Spleen (tissue), 11 donors: ENCODE data around the gene SFTPB. TPM values are rescaled to one million over a fixed set of nuclear protein-coding genes. Genes with fewer than 3 reads are reported as not detected.

Experiments used
- DNase-seq: peaks from one replicate; pipeline ENCODE4 v3.0.0-alpha.2; 2020
- H3K27ac ChIP-seq, 8 donors: fragments of 200-600 bp; sonication (generic) in 7 of 8; 1 replicate in 4 of 8; 2 replicates in 4 of 8; pipeline versions ENCODE4 v1.5.0 to v1.8.0; 2016 to 2021; ENCODE audit warnings: inconsistent platforms in 4 of 8, mild to moderate bottlenecking in 4 of 8, moderate library complexity in 1 of 8
- H3K27me3 ChIP-seq, 7 donors: fragments of 200-600 bp; sonication (generic) in 6 of 7; replicated peaks in 1 of 7; 1 replicate in 4 of 7; 2 replicates in 3 of 7; pipeline versions ENCODE4 v1.5.0 to v1.8.0; 2016 to 2021; ENCODE audit warnings: inconsistent platforms in 3 of 7, mild to moderate bottlenecking in 1 of 7
- H3K36me3 ChIP-seq, 6 donors: fragments of 200-600 bp; sonication (generic) in 5 of 6; 1 replicate in 4 of 6; 2 replicates in 2 of 6; pipeline versions ENCODE4 v1.5.0 to v1.8.0; 2016 to 2021; ENCODE audit warnings: inconsistent platforms in 2 of 6
- H3K4me1 ChIP-seq, 6 donors: fragments of 200-600 bp; sonication (generic) in 5 of 6; 1 replicate in 3 of 6; 2 replicates in 3 of 6; pipeline versions ENCODE4 v1.5.0 to v1.8.0; 2016 to 2021; ENCODE audit warnings: inconsistent platforms in 3 of 6
- H3K4me3 ChIP-seq, 8 donors: fragments of 200-600 bp; sonication (generic) in 7 of 8; 1 replicate in 4 of 8; 2 replicates in 4 of 8; pipeline versions ENCODE4 v1.5.0 to v1.8.0; 2016 to 2021; ENCODE audit warnings: inconsistent platforms in 4 of 8, mild to moderate bottlenecking in 4 of 8, moderate library complexity in 2 of 8
- H3K9me3 ChIP-seq, 8 donors: fragments of 200-600 bp; sonication (generic) in 7 of 8; 1 replicate in 4 of 8; 2 replicates in 4 of 8; pipeline versions ENCODE4 v1.5.0 to v1.8.0; 2016 to 2021; ENCODE audit warnings: inconsistent platforms in 4 of 8
- POLR2A ChIP-seq, 3 donors: fragments of 450-650 bp; IDR thresholded peaks; one replicate each; pipeline ENCODE4 v1.5.1; 2017; ENCODE audit warnings: antibody characterized with exemption in 3 of 3, mild to moderate bottlenecking in 1 of 3
- POLR2AphosphoS5 ChIP-seq, 3 donors: sonication (generic); formaldehyde crosslinking; IDR thresholded peaks; one replicate each; pipeline ENCODE4 v1.5.1; 2017; ENCODE audit warnings: antibody characterized with exemption in 3 of 3
- whole genome bisulfite sequencing, 5 donors: extraction: QIAGEN DNeasy Blood & Tissue Kit in 3 of 5; methylation state at CpG; one replicate each; pipeline versions ENCODE4 v1.1.5 to v1.1.7; 2013 to 2018; 5-methylcytosine and 5-hydroxymethylcytosine counted together
- intact Hi-C: fragments of 100-400 bp; cut with DNase I; formaldehyde crosslinking; loops from one replicate; pipeline ENCODE4 v1.15.0; 2023; ENCODE audit warnings: low total_unique reads
- polyA plus RNA-seq, 3 donors: library from polyadenylated mRNA; stranded (reverse); fragments of 200-250 nt; gene quantifications; one replicate each; pipeline ENCODE4 v1.2.1, GENCODE V29; 2013
- total RNA-seq, 7 donors: library from RNA; depleted of rRNA in 3 of 7; stranded (reverse); fragments of >200 nt in 3 of 7; fragmentation: NEBNext Ultra II Directional in 4 of 7; extraction: Animal tissue kit (Norgen Biotek cat#: 25700) in 4 of 7; gene quantifications; one replicate each; pipeline versions ENCODE4 v1.1.0 to v1.2.1, GENCODE V29; 2016 to 2021
- TF ChIP-seq, protein P1 (sequence below), 11 experiments: fragments of 200-600 bp in 7 of 11; fragments of 450-650 bp in 4 of 11; sonication (generic) in 4 of 11; IDR thresholded peaks in 8 of 11; conservative IDR thresholded peaks in 3 of 11; 1 replicate in 7 of 11; 2 replicates in 4 of 11; pipeline versions ENCODE4 v1.4.0 to v1.8.0; 2016 to 2021; ENCODE audit warnings: antibody characterized with exemption in 11 of 11, inconsistent platforms in 4 of 11, mild to moderate bottlenecking in 1 of 11
- donor health status: healthy with polysubstance abuse.
- donor health status: DM: no; HTN: no; CAD: no; lungs with moderate emphysema.
- donor health status: DM: no; HTN: no; CAD: no.
- donor health status: Bipolar disorder and iron deficiency.
- donor health status: healthy.
- donor health status: DM: no; HTN: no; CAD: no.
- donor health status: DM: yes; HTN: yes; CAD: no.

The SFTPB gene
- total and polyA plus RNA-seq, 10 donors, result 0.59 to 4.0 (median 2.0) TPM; not detected in 6

DNA sequence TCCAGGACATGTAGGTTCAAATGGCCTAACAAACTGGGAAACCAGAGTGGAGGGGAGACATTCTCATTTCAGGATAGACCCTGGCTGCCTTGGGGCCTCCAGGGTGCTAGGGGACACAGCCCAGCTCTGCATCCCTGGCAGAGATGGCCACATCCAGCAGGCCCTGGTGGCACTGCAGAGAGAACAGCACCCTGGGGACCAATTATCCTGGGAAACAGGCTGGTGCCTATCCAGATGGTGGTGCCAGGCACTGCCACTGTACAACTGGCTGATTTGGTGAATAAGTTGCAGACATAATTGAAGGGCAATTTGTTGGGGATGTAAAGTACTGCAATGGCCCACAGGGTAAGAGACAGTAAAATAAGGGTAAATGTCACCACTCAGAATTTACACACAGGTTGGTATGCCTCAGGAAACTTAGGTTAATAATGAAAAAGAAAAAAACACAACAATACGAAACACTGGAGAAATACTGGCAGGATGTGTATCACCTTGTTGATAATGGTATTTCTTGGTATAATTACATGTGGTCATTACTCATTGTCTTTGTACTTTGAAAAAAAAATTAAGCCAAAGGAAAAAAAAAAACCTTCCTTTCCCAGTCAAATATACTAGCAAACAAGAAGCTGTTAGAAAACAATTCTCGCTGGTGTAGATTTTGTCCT lies 12.8 kb upstream of the SFTPB start:
- Histone ChIP-seq H3K27me3 (peaks cover 0 to 20% (median 0%) of the 10 kb centered on the region in 7 donors), H3K9me3 (no peaks in the 10 kb centered on the region), H3K27ac (peak overlapping the region in 1 of 8 donors; percentile 23), H3K4me3 (no peak overlapping the region), H3K4me1 (peaks cover 0 to 22% (median 12%) of the 10 kb centered on the region in 6 donors), H3K36me3 (no peaks in the 10 kb centered on the region)
- intact Hi-C loops, result no loop called here
- DNase-seq, result no peak
- WGBS, 5 donors, result 84 to 93% (median 88%) methylated on average over 2 of the region's 2 CpGs
- TF ChIP-seq POLR2AphosphoS5 (IDR thresholded peaks at IDR 0.05) (no peak), POLR2A (IDR thresholded peaks at IDR 0.05) (no peak)
- TF ChIP-seq, protein P1, sequence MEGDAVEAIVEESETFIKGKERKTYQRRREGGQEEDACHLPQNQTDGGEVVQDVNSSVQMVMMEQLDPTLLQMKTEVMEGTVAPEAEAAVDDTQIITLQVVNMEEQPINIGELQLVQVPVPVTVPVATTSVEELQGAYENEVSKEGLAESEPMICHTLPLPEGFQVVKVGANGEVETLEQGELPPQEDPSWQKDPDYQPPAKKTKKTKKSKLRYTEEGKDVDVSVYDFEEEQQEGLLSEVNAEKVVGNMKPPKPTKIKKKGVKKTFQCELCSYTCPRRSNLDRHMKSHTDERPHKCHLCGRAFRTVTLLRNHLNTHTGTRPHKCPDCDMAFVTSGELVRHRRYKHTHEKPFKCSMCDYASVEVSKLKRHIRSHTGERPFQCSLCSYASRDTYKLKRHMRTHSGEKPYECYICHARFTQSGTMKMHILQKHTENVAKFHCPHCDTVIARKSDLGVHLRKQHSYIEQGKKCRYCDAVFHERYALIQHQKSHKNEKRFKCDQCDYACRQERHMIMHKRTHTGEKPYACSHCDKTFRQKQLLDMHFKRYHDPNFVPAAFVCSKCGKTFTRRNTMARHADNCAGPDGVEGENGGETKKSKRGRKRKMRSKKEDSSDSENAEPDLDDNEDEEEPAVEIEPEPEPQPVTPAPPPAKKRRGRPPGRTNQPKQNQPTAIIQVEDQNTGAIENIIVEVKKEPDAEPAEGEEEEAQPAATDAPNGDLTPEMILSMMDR (IDR thresholded peaks at IDR 0.05 in 8 of 11, conservative IDR thresholded peaks at IDR 0.05 in 3 of 11), result no peak

DNA sequence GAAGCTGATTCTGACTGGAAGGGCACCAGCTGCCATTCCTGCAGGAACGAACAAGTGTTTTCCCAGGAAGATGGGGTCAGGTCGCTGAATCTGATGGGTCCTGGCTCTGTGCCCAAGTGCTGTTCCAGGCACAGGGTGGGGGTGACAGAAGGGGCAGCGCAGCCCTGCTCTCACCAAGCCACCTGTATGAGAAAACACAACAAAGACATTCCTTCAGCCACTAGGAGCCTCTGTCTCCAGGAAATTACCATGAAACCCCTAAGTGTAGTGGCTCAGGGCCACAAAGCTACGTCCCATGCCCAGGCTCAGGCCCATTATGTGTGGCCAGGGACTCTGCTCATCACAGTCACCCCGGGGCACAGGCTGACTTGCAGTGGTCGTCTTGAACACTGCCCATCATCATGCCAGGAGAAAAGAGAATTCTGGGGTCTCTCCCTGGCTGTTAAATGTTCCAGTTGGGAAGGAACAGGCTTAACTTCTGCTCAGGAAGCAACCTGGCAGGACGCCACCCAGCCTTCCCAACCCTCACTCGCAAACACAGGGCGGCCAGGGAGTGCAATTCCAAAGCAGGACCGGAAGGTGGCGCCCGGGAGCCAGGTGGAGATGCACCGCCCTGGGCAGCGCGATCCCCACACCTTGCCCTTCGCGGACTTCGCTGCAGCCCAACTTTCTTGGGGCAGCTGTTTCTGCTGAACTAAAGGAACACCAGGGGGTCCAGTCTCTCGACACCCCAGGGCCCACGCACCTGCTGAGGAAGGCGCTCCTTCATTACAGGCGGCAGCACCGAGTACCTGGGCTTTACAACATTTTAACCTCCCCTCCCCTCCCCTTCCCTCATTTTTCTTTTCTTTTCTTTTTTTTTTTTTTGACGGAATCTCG lies 11.0 kb upstream of the SFTPB start:
- peak overlapping the region in 1 of 8 donors; percentile 40 for H3K4me3 ChIP-seq
- peak overlapping the region in 2 of 8 donors; percentile 21 to 52 for H3K27ac ChIP-seq
- intact Hi-C loops, result no loop called here
- 18 to 26% (median 20%) methylated on average over 22 to 25 of the region's 25 CpGs for WGBS, 5 donors
- peaks cover 0 to 20% (median 0%) of the 10 kb centered on the region in 7 donors for H3K27me3 ChIP-seq
- no peaks in the 10 kb centered on the region for H3K9me3 ChIP-seq
- peak; percentile 96 for DNase-seq
- TF ChIP-seq POLR2AphosphoS5 (IDR thresholded peaks at IDR 0.05) (peak; percentile 56 to 75 (median 60)), POLR2A (IDR thresholded peaks at IDR 0.05) (no peak)
- TF ChIP-seq, protein P1 (IDR thresholded peaks at IDR 0.05 in 8 of 11, conservative IDR thresholded peaks at IDR 0.05 in 3 of 11), result peak; percentile 93 to 99 (median 98)
- peaks cover 0 to 28% (median 13%) of the 10 kb centered on the region in 6 donors for H3K4me1 ChIP-seq
- H3K36me3 ChIP-seq, result no peaks in the 10 kb centered on the region

DNA sequence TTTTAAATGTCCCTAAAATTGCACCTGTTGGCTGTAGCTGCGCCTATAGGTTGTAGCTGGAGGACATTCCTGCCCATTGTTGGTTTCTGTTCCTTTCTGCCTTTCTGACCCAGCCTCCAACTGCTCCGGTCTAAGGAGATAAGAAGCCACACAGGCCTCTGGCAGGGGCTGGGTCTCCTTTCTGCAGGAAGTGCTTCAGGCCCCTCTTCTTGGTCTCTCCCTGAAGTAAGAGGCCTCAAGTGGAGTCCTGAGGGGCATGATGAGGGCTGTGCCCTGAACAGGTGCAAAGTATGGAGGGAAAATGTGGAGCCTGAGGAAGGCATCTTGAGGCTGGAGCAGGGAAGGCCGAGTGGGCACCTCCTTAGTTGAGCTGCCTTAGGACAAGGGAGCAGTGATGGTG lies 10.4 kb upstream of the SFTPB start:
- H3K27me3 ChIP-seq, result peaks cover 0 to 20% (median 0%) of the 10 kb centered on the region in 7 donors
- no peaks in the 10 kb centered on the region for H3K9me3 ChIP-seq
- 59 to 79% (median 75%) methylated on average over 3 of the region's 3 CpGs for WGBS, 5 donors
- TF ChIP-seq POLR2A (IDR thresholded peaks at IDR 0.05), result no peak
- TF ChIP-seq POLR2AphosphoS5 (IDR thresholded peaks at IDR 0.05), result no peak
- TF ChIP-seq, protein P1 (IDR thresholded peaks at IDR 0.05 in 8 of 11, conservative IDR thresholded peaks at IDR 0.05 in 3 of 11), result no peak
- H3K4me3 ChIP-seq, result no peak overlapping the region
- H3K4me1 ChIP-seq, result peaks cover 0 to 35% (median 16%) of the 10 kb centered on the region in 6 donors
- H3K27ac ChIP-seq, result no peak overlapping the region
- intact Hi-C loops, result no loop called here
- H3K36me3 ChIP-seq, result no peaks in the 10 kb centered on the region
- DNase-seq, result no peak
